ENCODE data around the gene AGMO. TPM values are rescaled to one million over a fixed set of nuclear protein-coding genes. Genes with fewer than 3 reads are reported as not detected.

Gene AGMO
- total RNA-seq, 1 experiment from 2014 or later, result 0.11 TPM

DNA sequence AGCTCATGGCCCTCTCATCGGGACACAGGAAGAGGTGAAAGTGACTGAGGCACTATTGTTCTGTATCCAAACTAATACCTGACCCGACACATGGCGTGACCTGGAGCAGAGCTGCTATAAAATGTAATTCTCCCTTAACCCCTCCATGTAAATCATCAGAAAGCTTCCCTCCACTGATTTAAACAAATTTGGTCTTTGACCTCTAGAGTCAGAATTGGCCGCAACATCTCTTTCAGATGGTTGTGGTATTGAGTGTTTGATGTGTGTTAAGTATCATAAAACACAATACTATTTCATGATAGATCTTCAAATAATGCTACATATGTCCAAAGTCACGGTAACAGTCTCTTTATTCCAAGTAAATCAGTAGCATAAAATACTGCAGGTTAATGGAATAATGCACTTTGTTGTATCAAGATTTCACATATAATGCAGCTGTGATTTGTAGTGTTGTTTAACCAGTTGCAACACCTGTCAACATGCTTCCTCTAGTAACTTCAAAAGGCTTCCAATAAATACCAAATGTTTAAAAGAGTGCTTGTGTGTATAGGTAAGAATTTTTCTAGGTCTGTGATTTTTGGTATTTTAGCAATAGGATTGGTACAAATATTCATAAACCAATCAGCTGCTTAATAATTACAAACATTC lies 144.3 kb downstream of the AGMO start:
- H3K79me2 ChIP-seq (ENCODE audit: low read length), result no peaks in the 10 kb centered on the region
- H3K36me3 ChIP-seq (ENCODE audit: low read depth, low read length), result no peaks in the 10 kb centered on the region
- ChIA-PET POLR2A (ENCODE audit: unreplicated experiment) (no interaction called here), CTCF (no interaction called here)
- ATAC-seq (no peak), DNase-seq (no peak)
- BruUV-seq (replicated peaks), result no TSS peak
- no peak overlapping the region for H3K27ac ChIP-seq (ENCODE audit: low read length)
- no peaks in the 10 kb centered on the region; the same call in 1 of the 2 replicates for H3K27me3 ChIP-seq (ENCODE audit: low read length)
- H4K20me1 ChIP-seq (ENCODE audit: low read length), result no peaks in the 10 kb centered on the region
- intact Hi-C loops (cut with micrococcal nuclease), result no loop called here
- H3F3A ChIP-seq (ENCODE audit: low read length, unreplicated experiment), result no peaks in the 10 kb centered on the region
- no peak overlapping the region for H3K4me2 ChIP-seq (ENCODE audit: low read length)
- H3K9me2 ChIP-seq (replicated peaks; ENCODE audit: low read length), result no peaks in the 10 kb centered on the region
- no peaks in the 10 kb centered on the region for H3K9me3 ChIP-seq (ENCODE audit: low read length)
- no peak overlapping the region for H2AFZ ChIP-seq (ENCODE audit: low read length)
- no peak overlapping the region for H3K9ac ChIP-seq (ENCODE audit: low read length)
- no peak overlapping the region for H3K4me3 ChIP-seq (ENCODE audit: low read length)
- H3K4me1 ChIP-seq (ENCODE audit: insufficient read depth, low read length), result no peaks in the 10 kb centered on the region
- TF ChIP-seq, protein P1, sequence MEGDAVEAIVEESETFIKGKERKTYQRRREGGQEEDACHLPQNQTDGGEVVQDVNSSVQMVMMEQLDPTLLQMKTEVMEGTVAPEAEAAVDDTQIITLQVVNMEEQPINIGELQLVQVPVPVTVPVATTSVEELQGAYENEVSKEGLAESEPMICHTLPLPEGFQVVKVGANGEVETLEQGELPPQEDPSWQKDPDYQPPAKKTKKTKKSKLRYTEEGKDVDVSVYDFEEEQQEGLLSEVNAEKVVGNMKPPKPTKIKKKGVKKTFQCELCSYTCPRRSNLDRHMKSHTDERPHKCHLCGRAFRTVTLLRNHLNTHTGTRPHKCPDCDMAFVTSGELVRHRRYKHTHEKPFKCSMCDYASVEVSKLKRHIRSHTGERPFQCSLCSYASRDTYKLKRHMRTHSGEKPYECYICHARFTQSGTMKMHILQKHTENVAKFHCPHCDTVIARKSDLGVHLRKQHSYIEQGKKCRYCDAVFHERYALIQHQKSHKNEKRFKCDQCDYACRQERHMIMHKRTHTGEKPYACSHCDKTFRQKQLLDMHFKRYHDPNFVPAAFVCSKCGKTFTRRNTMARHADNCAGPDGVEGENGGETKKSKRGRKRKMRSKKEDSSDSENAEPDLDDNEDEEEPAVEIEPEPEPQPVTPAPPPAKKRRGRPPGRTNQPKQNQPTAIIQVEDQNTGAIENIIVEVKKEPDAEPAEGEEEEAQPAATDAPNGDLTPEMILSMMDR (conservative IDR thresholded peaks at IDR 0.05; ENCODE audit: low read depth, low read length), result no peak

DNA sequence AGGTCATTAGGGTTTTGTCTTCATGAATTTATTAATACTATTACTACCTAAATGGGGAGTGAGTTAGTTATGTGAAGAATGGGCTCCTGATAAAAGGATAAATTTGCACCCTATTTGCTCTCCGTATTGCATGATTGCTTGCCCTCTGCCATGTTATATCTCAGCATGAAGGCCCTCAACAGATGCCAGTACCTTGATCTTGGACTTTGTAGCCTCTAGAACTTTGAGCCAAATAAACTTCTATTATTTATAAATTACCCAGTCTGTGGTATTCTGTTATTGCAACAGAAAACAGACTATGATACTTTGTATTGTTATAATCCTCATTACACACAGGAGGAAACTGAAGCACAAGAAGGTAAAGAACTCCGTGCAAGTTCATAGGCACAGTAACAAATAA lies 150.8 kb downstream of the AGMO start:
- H3K27me3 ChIP-seq (ENCODE audit: low read length), result no peaks in the 10 kb centered on the region
- intact Hi-C loops (cut with micrococcal nuclease), result no loop called here
- no peaks in the 10 kb centered on the region for H3K4me1 ChIP-seq (ENCODE audit: insufficient read depth, low read length)
- no peaks in the 10 kb centered on the region for H3K79me2 ChIP-seq (ENCODE audit: low read length)
- H3F3A ChIP-seq (ENCODE audit: low read length, unreplicated experiment), result no peaks in the 10 kb centered on the region
- no peak overlapping the region for H3K4me2 ChIP-seq (ENCODE audit: low read length)
- ATAC-seq (no peak), DNase-seq (no peak)
- no peaks in the 10 kb centered on the region for H3K36me3 ChIP-seq (ENCODE audit: low read depth, low read length)
- ChIA-PET POLR2A (ENCODE audit: unreplicated experiment) (no interaction called here), CTCF (no interaction called here)
- H2AFZ ChIP-seq (ENCODE audit: low read length), result no peak overlapping the region
- H4K20me1 ChIP-seq (ENCODE audit: low read length), result no peaks in the 10 kb centered on the region
- H3K4me3 ChIP-seq (ENCODE audit: low read length), result no peak overlapping the region
- H3K27ac ChIP-seq (ENCODE audit: low read length), result no peak overlapping the region
- no peak overlapping the region for H3K9ac ChIP-seq (ENCODE audit: low read length)
- no peak for TF ChIP-seq EZH2phosphoT487 (IDR thresholded peaks at IDR 0.05; ENCODE audit: borderline replicate concordance, low read length)
- TF ChIP-seq, protein P1 (conservative IDR thresholded peaks at IDR 0.05; ENCODE audit: low read depth, low read length), result no peak
- TF ChIP-seq EZH2 (IDR thresholded peaks at IDR 0.05; ENCODE audit: low read length, unreplicated experiment), result no peak
- no peaks in the 10 kb centered on the region for H3K9me3 ChIP-seq (ENCODE audit: low read length)
- BruUV-seq (replicated peaks), result no TSS peak
- no peaks in the 10 kb centered on the region for H3K9me2 ChIP-seq (replicated peaks; ENCODE audit: low read length)

- Histone ChIP-seq H3K4me2 (ENCODE audit: low read length) (no peak overlapping the region), H3K9ac (ENCODE audit: low read length) (no peak overlapping the region), H3K4me1 (ENCODE audit: insufficient read depth, low read length) (no peaks in the 10 kb centered on the region), H3K27me3 (ENCODE audit: low read length) (no peaks in the 10 kb centered on the region), H3K9me3 (ENCODE audit: low read length) (no peaks in the 10 kb centered on the region), H3F3A (ENCODE audit: low read length, unreplicated experiment) (no peaks in the 10 kb centered on the region), H3K4me3 (ENCODE audit: low read length) (no peak overlapping the region), H3K27ac (ENCODE audit: low read length) (no peak overlapping the region), H3K9me2 (replicated peaks; ENCODE audit: low read length) (no peaks in the 10 kb centered on the region), H4K20me1 (ENCODE audit: low read length) (no peaks in the 10 kb centered on the region), H2AFZ (ENCODE audit: low read length) (no peak overlapping the region), H3K36me3 (ENCODE audit: low read depth, low read length) (no peaks in the 10 kb centered on the region), H3K79me2 (ENCODE audit: low read length) (no peaks in the 10 kb centered on the region)
- ATAC-seq, result no peak
- intact Hi-C loops (cut with micrococcal nuclease), result no loop called here
- ChIA-PET POLR2A (ENCODE audit: unreplicated experiment) (no interaction called here), CTCF (interaction anchor here (0.6 kb wide), 1 partner anchor 1585 kb away, joined by 4 read pairs; no protein-coding TSS in a partner anchor)
- BruUV-seq (replicated peaks), result no TSS peak
- DNase-seq, result no peak
- TF ChIP-seq, protein P1 (conservative IDR thresholded peaks at IDR 0.05; ENCODE audit: low read depth, low read length), result no peak
- TF ChIP-seq EZH2 (IDR thresholded peaks at IDR 0.05; ENCODE audit: low read length, unreplicated experiment) (no peak), EZH2phosphoT487 (IDR thresholded peaks at IDR 0.05; ENCODE audit: borderline replicate concordance, low read length) (no peak)
These were observed 153.9 kb downstream of the AGMO start for GRCh38 chr7:15407910-15408309.

All from PC-3 (cell line).